ENCODE measurements around the gene PRUNE2. TPM values are rescaled to one million over a fixed set of nuclear protein-coding genes. Genes with fewer than 3 reads are reported as not detected.

PRUNE2 gene
- total and polyA plus RNA-seq, 2 of the 8 experiments (the other 6 are each of a cell fraction or from before 2014, with no cell fraction given): 5.5 to 13.3 TPM

GRCh38 chr9:76603931-76604570 is 301.9 kb downstream of the PRUNE2 start:
- no peak overlapping the region for H4K5ac ChIP-seq (ENCODE audit: insufficient read length, low read depth, low read length)
- H3K56ac ChIP-seq (replicated peaks; ENCODE audit: insufficient read length, low read depth, low read length): no peak overlapping the region
- H3K79me1 ChIP-seq (ENCODE audit: low read depth, low read length): no peaks in the 10 kb centered on the region
- H3K27me3 ChIP-seq (replicated peaks in 1 of 4; ENCODE audit: control insufficient read depth in 3 of 4, extremely low read depth in 1 of 4, insufficient read depth in 3 of 4, low read length in 3 of 4): no peaks in the 10 kb centered on the region
- H3K4me3 ChIP-seq (ENCODE audit: extremely low read depth in 1 of 4, insufficient read depth in 2 of 4, low read depth in 3 of 4, low read length in 4 of 4): no peak overlapping the region
- H3K4ac ChIP-seq (replicated peaks; ENCODE audit: insufficient read length, low read depth, low read length): no peak overlapping the region
- H3K14ac ChIP-seq (ENCODE audit: insufficient read length): no peak overlapping the region
- H2AK5ac ChIP-seq (ENCODE audit: low read depth, low read length): no peak overlapping the region
- H2BK120ac ChIP-seq (replicated peaks; ENCODE audit: low read depth, low read length): no peak overlapping the region
- H3K23ac ChIP-seq (ENCODE audit: insufficient read length): no peak overlapping the region
- no peak for FAIRE-seq
- H3K9me3 ChIP-seq (ENCODE audit: insufficient read depth in 2 of 2, low read depth in 1 of 2, low read length in 1 of 2): no peaks in the 10 kb centered on the region
- no peak overlapping the region for H2AFZ ChIP-seq (ENCODE audit: low read length)
- no peak overlapping the region for H4K8ac ChIP-seq (ENCODE audit: extremely low read depth, insufficient read depth, low read length)
- no peak overlapping the region for H2BK20ac ChIP-seq (ENCODE audit: low read length)
- no peak overlapping the region for H4K91ac ChIP-seq (replicated peaks; ENCODE audit: insufficient read length, low read length)
- peaks cover 0 to 3% (median 0%) of the 10 kb centered on the region in 4 experiments; a peak in 1 of 8 replicates for H3K36me3 ChIP-seq (ENCODE audit: control insufficient read depth in 2 of 4, insufficient read depth in 4 of 4, low read length in 3 of 4)
- 88% methylated on average over 3 of the region's 3 CpGs; no CpG with 5 or more reads in 1 of the 2 experiments for WGBS, 2 experiments (ENCODE audit: extremely low coverage in 1 of 2, insufficient coverage in 1 of 2, insufficient read length in 1 of 2, insufficient replicate concordance in 2 of 2, low coverage in 1 of 2, low lambda C conversion rate in 2 of 2, missing lambda C conversion rate in 1 of 2)
- no peaks in the 10 kb centered on the region for H4K20me1 ChIP-seq (replicated peaks in 1 of 2; ENCODE audit: control insufficient read depth in 1 of 2, insufficient read depth in 2 of 2, low read length in 2 of 2)
- DNase-seq (ENCODE audit: low read depth in 1 of 2, low spot score in 2 of 2): no peak
- no peak overlapping the region for H2BK5ac ChIP-seq (ENCODE audit: low read depth, low read length)
- H2BK12ac ChIP-seq (ENCODE audit: low read depth, low read length): no peak overlapping the region
- no peaks in the 10 kb centered on the region for H3K79me2 ChIP-seq (ENCODE audit: control insufficient read depth in 1 of 2, insufficient read depth in 2 of 2, low read length in 2 of 2)
- no peaks in the 10 kb centered on the region for H3K23me2 ChIP-seq (ENCODE audit: low read depth, low read length)
- no peaks in the 10 kb centered on the region; a peak in 1 of 7 replicates for H3K4me1 ChIP-seq (replicated peaks in 1 of 4; ENCODE audit: control insufficient read depth in 3 of 4, insufficient read depth in 4 of 4, low read length in 3 of 4)
- no peak overlapping the region for H2BK15ac ChIP-seq (ENCODE audit: low read length)
- no peak overlapping the region for H3K9ac ChIP-seq (replicated peaks in 1 of 4; ENCODE audit: extremely low read depth in 1 of 4, low read depth in 3 of 4, low read length in 3 of 4)
- no peak overlapping the region for H3K27ac ChIP-seq (ENCODE audit: low read depth, low read length)
- H3K18ac ChIP-seq (ENCODE audit: extremely low read depth, low read length): no peak overlapping the region
- POLR2A ChIA-PET (ENCODE audit: partially characterized antibody): interaction anchor here (0.6 kb wide), 2 partner anchors 54 to 210 kb away, joined by 3 read pairs; partner anchors contain the start of gene RFK
- H3K4me2 ChIP-seq (ENCODE audit: insufficient read depth in 1 of 2, low read depth in 2 of 2, low read length in 2 of 2): no peak overlapping the region
- CTCF ChIA-PET (ENCODE audit: partially characterized antibody): interaction anchor here (0.6 to 0.8 kb wide), 2 partner anchors 54 to 625 kb away, joined by 3 to 4 read pairs; no protein-coding TSS in a partner anchor
- TF ChIP-seq RXRA (IDR thresholded peaks at IDR 0.05; ENCODE audit: insufficient read depth, low read depth, low read length) (no peak), RNF2 (IDR thresholded peaks at IDR 0.05; ENCODE audit: borderline replicate concordance, low read depth, low read length, missing control alignments, poor library complexity, severe bottlenecking) (no peak), CBX5 (IDR thresholded peaks at IDR 0.05; ENCODE audit: low read depth, low read length) (no peak), JUND (IDR thresholded peaks at IDR 0.05; ENCODE audit: low read length) (no peak), SAP30 (IDR thresholded peaks at IDR 0.05; ENCODE audit: insufficient read depth, insufficient replicate concordance, low read length) (no peak), JUN (IDR thresholded peaks at IDR 0.05; ENCODE audit: low read depth, low read length) (no peak), SIX5 (IDR thresholded peaks at IDR 0.05; ENCODE audit: low read depth, low read length) (no peak), PHF8 (conservative IDR thresholded peaks at IDR 0.05; ENCODE audit: low read depth, low read length) (no peak), RAD21 (IDR thresholded peaks at IDR 0.05 in 1 of 2, conservative IDR thresholded peaks at IDR 0.05 in 1 of 2; ENCODE audit: low read depth in 2 of 2, low read length in 2 of 2) (no peak), CBX8 (IDR thresholded peaks at IDR 0.05; ENCODE audit: borderline replicate concordance, low read depth, low read length) (no peak), RBBP5 (IDR thresholded peaks at IDR 0.05; ENCODE audit: borderline replicate concordance, low read depth, low read length) (no peak)

Data from H1 (cell line).